ENCODE data around the gene BBS1. TPM values are rescaled to one million over a fixed set of nuclear protein-coding genes. Genes with fewer than 3 reads are reported as not detected.

BBS1 gene
- total and polyA plus RNA-seq, 4 donors: 39.8 to 77.1 (median 55.6) TPM

DNA sequence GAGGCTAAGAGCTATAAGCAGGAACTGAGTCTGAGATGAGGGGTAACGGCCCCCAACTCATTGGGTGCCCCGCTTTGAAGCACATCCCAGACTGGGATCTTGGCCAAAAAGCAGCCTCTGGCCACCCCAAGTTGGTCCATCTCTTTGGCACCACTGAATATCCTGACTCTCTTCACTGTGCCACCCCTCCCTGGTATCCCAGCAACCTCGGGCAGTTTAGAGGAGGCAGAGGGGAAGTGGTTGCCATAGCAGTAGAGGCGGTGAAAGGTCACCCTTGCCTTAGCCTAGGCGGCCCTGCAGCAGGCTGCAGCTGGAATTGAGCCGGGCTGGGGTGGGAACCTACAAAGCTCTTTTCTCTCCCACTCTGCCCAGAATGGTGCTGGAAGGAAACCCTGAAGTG, 42.7 kb upstream of the BBS1 start:
- H3K4me1 ChIP-seq (ENCODE audit: control insufficient read depth, insufficient read depth, low read length): peaks cover 19% of the 10 kb centered on the region
- 18% methylated on average over 4 of the region's 6 CpGs for WGBS (ENCODE audit: insufficient coverage)
- DNase-seq (ENCODE audit: low read depth in 4 of 6, low spot score in 6 of 6): peak in 3 of 6 donors; percentile 11 to 57 (median 52)
- peak overlapping the region; percentile 58 for H3K4me3 ChIP-seq (ENCODE audit: low read depth, low read length)
- H3K27ac ChIP-seq (ENCODE audit: low read depth, low read length): no peak overlapping the region
- no peaks in the 10 kb centered on the region for H3K9me3 ChIP-seq (ENCODE audit: control insufficient read depth, insufficient read depth, low read length)
- H3K27me3 ChIP-seq (ENCODE audit: control insufficient read depth, insufficient read depth, low read length): no peaks in the 10 kb centered on the region
- H3K36me3 ChIP-seq (ENCODE audit: control insufficient read depth, insufficient read depth, low read length): peaks cover 16% of the 10 kb centered on the region

DNA sequence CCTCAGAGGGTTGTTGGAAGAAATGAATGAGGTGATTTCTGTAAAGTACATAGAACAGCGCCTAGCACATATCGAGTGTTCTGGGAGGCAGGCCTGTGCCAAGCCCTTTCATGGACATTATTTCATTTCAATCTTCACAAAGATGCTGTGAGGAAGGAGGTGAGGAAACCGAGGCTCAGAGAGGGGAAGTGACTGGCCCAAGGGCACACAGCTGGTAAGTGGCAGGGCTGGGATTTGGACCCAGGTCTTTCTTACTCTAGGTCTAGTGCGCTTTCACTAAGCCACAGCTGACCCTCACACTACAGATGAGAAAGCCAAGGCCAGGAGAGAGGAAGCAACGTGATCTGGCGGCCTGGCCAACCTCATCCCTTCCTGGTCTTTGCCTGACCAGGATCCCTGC, 41.7 kb upstream of the BBS1 start:
- H3K9me3 ChIP-seq (ENCODE audit: control insufficient read depth, insufficient read depth, low read length): no peaks in the 10 kb centered on the region
- WGBS (ENCODE audit: insufficient coverage): 91% methylated on average over 3 of the region's 6 CpGs
- DNase-seq (ENCODE audit: low read depth in 4 of 6, low spot score in 6 of 6): no peak
- peaks cover 25% of the 10 kb centered on the region for H3K36me3 ChIP-seq (ENCODE audit: control insufficient read depth, insufficient read depth, low read length)
- no peaks in the 10 kb centered on the region for H3K27me3 ChIP-seq (ENCODE audit: control insufficient read depth, insufficient read depth, low read length)
- H3K27ac ChIP-seq (ENCODE audit: low read depth, low read length): no peak overlapping the region
- no peak overlapping the region for H3K4me3 ChIP-seq (ENCODE audit: low read depth, low read length)
- peaks cover 19% of the 10 kb centered on the region for H3K4me1 ChIP-seq (ENCODE audit: control insufficient read depth, insufficient read depth, low read length)

DNA sequence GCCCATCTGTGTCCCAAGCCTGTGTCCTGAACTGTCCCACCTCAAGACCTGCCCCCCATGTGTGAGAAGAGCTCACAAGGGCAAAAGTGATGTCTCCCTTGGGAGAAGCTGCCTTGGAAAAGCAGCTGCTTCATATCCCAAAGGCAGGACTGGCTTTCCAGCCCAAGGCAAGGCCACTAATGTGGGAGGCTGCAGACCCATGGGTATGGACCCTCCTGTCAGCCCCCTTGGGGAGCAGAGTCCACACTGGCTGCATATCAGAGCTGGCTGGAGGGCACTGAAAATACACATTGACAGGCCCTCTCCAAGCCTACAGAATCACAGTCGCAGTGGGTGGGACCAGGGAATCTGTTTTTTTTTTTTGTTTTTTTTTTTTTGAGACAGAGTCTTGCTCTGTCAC, 41.0 kb upstream of the BBS1 start:
- H3K27me3 ChIP-seq (ENCODE audit: control insufficient read depth, insufficient read depth, low read length): no peaks in the 10 kb centered on the region
- H3K27ac ChIP-seq (ENCODE audit: low read depth, low read length): no peak overlapping the region
- no peak for DNase-seq (ENCODE audit: low read depth in 4 of 6, low spot score in 6 of 6)
- peaks cover 19% of the 10 kb centered on the region for H3K4me1 ChIP-seq (ENCODE audit: control insufficient read depth, insufficient read depth, low read length)
- WGBS (ENCODE audit: insufficient coverage): no CpG with 5 or more reads among the region's 1 CpG
- H3K36me3 ChIP-seq (ENCODE audit: control insufficient read depth, insufficient read depth, low read length): peaks cover 32% of the 10 kb centered on the region
- H3K4me3 ChIP-seq (ENCODE audit: low read depth, low read length): no peak overlapping the region
- no peaks in the 10 kb centered on the region for H3K9me3 ChIP-seq (ENCODE audit: control insufficient read depth, insufficient read depth, low read length)

DNA sequence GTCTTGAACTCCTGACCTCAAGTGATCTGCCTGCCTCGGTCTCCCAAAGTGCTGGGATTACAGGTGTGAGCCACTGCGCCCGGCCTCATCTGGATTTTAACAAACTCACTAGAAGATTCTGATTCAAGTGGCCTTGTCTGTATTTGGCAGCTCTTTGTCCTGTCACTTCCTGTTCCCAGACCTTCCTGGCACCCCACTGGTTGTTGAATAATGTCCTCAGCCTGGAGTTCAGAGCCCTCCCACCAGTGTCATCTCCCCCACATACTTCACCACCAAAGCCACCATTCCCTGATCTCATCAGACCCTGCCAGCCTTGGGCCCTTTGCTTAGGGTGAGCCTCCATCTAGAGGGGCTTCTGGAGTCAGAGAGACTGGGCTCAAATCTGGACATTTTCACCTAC, 40.4 kb upstream of the BBS1 start:
- DNase-seq (ENCODE audit: low read depth in 4 of 6, low spot score in 6 of 6): no peak
- Histone ChIP-seq H3K9me3 (ENCODE audit: control insufficient read depth, insufficient read depth, low read length) (no peaks in the 10 kb centered on the region), H3K27ac (ENCODE audit: low read depth, low read length) (no peak overlapping the region), H3K27me3 (ENCODE audit: control insufficient read depth, insufficient read depth, low read length) (no peaks in the 10 kb centered on the region), H3K4me3 (ENCODE audit: low read depth, low read length) (no peak overlapping the region), H3K4me1 (ENCODE audit: control insufficient read depth, insufficient read depth, low read length) (peaks cover 19% of the 10 kb centered on the region), H3K36me3 (ENCODE audit: control insufficient read depth, insufficient read depth, low read length) (peaks cover 36% of the 10 kb centered on the region)
- 79% methylated on average over 3 of the region's 3 CpGs for WGBS (ENCODE audit: insufficient coverage)

DNA sequence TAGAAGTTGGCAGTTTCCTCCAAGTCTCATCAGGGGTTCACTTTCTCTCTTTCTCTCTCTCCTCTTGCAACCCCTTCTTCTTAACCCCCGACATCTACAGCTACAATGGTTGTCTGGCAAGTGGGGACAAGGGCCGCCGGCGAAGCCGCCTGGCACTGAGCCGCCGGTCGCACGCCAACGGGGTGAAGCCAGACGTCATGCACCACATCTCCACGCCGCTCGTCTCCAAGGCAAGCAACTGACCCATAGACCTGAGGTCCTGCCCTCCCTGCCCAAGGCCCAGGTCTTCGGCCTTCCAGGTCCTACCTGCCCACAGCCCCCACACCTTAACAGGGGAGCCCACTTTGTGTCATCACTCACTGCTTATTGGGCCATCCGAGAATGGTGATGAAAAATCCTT, 39.3 kb upstream of the BBS1 start:
- H3K27ac ChIP-seq (ENCODE audit: low read depth, low read length): no peak overlapping the region
- H3K4me3 ChIP-seq (ENCODE audit: low read depth, low read length): no peak overlapping the region
- H3K9me3 ChIP-seq (ENCODE audit: control insufficient read depth, insufficient read depth, low read length): no peaks in the 10 kb centered on the region
- H3K36me3 ChIP-seq (ENCODE audit: control insufficient read depth, insufficient read depth, low read length): peaks cover 47% of the 10 kb centered on the region
- DNase-seq (ENCODE audit: low read depth in 4 of 6, low spot score in 6 of 6): no peak
- H3K27me3 ChIP-seq (ENCODE audit: control insufficient read depth, insufficient read depth, low read length): no peaks in the 10 kb centered on the region
- WGBS (ENCODE audit: insufficient coverage): 89% methylated on average over 16 of the region's 16 CpGs
- peaks cover 16% of the 10 kb centered on the region for H3K4me1 ChIP-seq (ENCODE audit: control insufficient read depth, insufficient read depth, low read length)

DNA sequence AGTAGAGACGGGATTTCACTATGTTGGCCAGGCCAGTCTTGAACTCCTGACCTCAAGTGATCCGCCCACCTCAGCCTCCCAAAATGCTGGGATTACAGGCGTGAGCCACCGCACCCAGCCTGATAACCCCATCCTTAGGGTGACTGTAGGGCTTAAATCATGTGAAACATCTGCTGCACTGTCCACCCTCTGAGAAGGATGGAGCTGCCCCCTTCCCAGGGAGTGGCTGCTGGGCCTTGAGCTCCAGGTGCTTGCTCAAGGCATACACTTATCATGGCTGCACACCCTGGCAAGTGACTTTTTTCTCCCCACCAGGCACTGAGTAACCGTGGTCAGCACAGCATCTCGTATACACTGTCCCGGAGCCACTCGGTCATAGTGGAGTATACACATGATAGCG, 38.4 kb upstream of the BBS1 start:
- H3K4me3 ChIP-seq (ENCODE audit: low read depth, low read length): no peak overlapping the region
- 93% methylated on average over 5 of the region's 9 CpGs for WGBS (ENCODE audit: insufficient coverage)
- H3K27me3 ChIP-seq (ENCODE audit: control insufficient read depth, insufficient read depth, low read length): no peaks in the 10 kb centered on the region
- H3K27ac ChIP-seq (ENCODE audit: low read depth, low read length): no peak overlapping the region
- H3K9me3 ChIP-seq (ENCODE audit: control insufficient read depth, insufficient read depth, low read length): no peaks in the 10 kb centered on the region
- no peak for DNase-seq (ENCODE audit: low read depth in 4 of 6, low spot score in 6 of 6)
- H3K4me1 ChIP-seq (ENCODE audit: control insufficient read depth, insufficient read depth, low read length): peaks cover 19% of the 10 kb centered on the region
- peaks cover 56% of the 10 kb centered on the region for H3K36me3 ChIP-seq (ENCODE audit: control insufficient read depth, insufficient read depth, low read length)

DNA sequence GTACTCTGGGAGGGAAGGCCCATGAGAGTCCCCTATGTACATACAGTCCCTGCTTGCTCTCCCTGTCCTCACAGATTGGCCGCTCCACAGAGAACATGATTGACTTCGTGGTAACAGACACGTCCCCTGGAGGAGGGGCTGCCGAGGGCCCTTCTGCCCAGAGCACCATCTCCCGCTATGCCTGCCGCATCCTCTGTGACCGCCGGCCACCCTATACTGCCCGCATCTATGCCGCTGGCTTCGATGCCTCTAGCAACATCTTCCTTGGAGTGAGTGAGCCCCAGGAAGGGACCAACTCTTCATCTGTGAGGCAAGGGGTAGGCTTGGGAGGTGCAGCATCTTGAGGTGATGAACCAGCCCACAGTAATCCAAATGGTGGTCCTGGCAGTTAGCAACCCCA, 37.3 kb upstream of the BBS1 start:
- no peaks in the 10 kb centered on the region for H3K27me3 ChIP-seq (ENCODE audit: control insufficient read depth, insufficient read depth, low read length)
- WGBS (ENCODE audit: insufficient coverage): 89% methylated on average over 8 of the region's 11 CpGs
- no peak overlapping the region for H3K4me3 ChIP-seq (ENCODE audit: low read depth, low read length)
- H3K9me3 ChIP-seq (ENCODE audit: control insufficient read depth, insufficient read depth, low read length): no peaks in the 10 kb centered on the region
- peaks cover 64% of the 10 kb centered on the region for H3K36me3 ChIP-seq (ENCODE audit: control insufficient read depth, insufficient read depth, low read length)
- H3K27ac ChIP-seq (ENCODE audit: low read depth, low read length): no peak overlapping the region
- DNase-seq (ENCODE audit: low read depth in 4 of 6, low spot score in 6 of 6): no peak
- peaks cover 9% of the 10 kb centered on the region for H3K4me1 ChIP-seq (ENCODE audit: control insufficient read depth, insufficient read depth, low read length)

DNA sequence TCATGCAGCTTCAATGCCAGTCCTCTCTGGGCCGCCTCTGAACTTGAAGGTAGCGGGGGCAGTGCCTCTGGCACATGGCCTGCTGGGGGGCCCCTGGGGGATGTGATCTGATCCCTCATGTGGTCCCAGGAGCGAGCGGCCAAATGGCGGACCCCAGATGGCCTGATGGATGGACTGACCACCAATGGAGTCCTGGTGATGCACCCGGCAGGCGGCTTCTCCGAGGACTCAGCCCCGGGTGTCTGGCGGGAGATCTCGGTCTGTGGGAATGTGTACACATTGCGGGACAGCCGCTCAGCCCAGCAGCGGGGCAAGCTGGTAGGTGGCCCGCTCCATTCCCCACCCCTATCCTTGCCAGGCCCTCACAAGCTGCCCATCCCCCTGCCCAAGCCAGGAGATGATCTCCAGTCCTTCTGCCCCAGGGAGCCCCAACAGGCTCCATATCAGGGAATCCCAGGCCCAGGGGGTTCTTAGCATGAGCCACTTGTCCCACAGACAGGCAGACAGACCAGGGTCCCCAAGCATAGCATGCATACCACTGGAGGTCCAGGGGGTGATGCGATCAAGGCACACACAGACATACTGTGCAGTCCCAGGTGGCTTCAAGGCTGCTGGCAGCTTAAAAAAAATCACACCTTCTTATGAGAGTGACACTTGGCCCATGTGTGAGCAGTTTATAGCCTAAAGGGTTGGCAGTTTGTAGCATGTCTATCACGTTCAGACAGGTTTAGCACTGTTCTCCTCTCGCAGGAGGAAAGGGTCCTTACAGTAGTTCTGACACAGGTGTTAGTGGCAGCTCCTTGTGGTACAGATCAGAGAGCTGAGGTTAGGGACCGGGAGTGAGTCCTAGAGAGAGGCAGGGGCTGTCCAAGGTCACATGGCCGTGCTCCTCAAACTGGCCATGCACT, 36.6 kb upstream of the BBS1 start:
- no peak overlapping the region for H3K27ac ChIP-seq (ENCODE audit: low read depth, low read length)
- no peak overlapping the region for H3K4me3 ChIP-seq (ENCODE audit: low read depth, low read length)
- H3K27me3 ChIP-seq (ENCODE audit: control insufficient read depth, insufficient read depth, low read length): no peaks in the 10 kb centered on the region
- WGBS (ENCODE audit: insufficient coverage): 87% methylated on average over 19 of the region's 20 CpGs
- H3K9me3 ChIP-seq (ENCODE audit: control insufficient read depth, insufficient read depth, low read length): no peaks in the 10 kb centered on the region
- H3K36me3 ChIP-seq (ENCODE audit: control insufficient read depth, insufficient read depth, low read length): peaks cover 63% of the 10 kb centered on the region
- no peak for DNase-seq (ENCODE audit: low read depth in 4 of 6, low spot score in 6 of 6)
- peaks cover 8% of the 10 kb centered on the region for H3K4me1 ChIP-seq (ENCODE audit: control insufficient read depth, insufficient read depth, low read length)

DNA sequence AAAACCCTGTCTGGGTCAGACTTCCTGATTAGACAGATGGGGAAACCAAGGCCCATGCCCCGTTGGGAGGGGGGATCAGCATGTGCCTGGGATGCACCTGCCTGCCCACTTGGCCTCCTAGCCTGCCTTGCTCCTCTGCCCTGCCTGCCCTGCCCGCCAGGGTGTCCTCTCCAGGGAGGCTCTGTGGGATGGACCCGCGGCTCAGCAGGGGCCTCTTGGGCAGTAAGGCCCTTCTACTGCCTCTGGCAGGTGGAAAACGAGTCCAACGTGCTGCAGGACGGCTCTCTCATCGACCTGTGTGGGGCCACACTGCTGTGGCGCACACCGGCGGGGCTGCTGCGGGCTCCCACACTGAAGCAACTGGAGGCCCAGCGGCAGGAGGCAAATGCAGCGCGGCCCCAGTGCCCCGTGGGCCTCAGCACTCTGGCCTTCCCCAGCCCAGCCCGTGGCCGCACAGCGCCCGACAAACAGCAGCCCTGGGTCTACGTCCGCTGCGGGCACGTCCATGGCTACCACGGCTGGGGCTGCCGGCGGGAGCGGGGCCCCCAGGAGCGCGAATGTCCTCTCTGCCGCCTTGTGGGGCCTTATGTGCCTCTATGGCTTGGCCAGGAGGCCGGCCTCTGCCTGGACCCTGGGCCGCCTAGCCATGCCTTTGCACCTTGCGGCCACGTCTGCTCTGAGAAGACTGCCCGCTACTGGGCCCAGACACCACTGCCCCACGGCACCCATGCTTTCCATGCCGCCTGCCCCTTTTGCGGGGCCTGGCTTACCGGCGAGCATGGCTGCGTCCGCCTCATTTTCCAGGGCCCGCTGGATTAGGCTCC, 34.9 kb upstream of the BBS1 start:
- Histone ChIP-seq H3K36me3 (ENCODE audit: control insufficient read depth, insufficient read depth, low read length) (peaks cover 62% of the 10 kb centered on the region), H3K9me3 (ENCODE audit: control insufficient read depth, insufficient read depth, low read length) (no peaks in the 10 kb centered on the region), H3K4me3 (ENCODE audit: low read depth, low read length) (no peak overlapping the region), H3K27me3 (ENCODE audit: control insufficient read depth, insufficient read depth, low read length) (no peaks in the 10 kb centered on the region), H3K27ac (ENCODE audit: low read depth, low read length) (no peak overlapping the region), H3K4me1 (ENCODE audit: control insufficient read depth, insufficient read depth, low read length) (peaks cover 20% of the 10 kb centered on the region)
- WGBS (ENCODE audit: insufficient coverage): 89% methylated on average over 44 of the region's 44 CpGs
- no peak for DNase-seq (ENCODE audit: low read depth in 4 of 6, low spot score in 6 of 6)
